Globus pallidus (tissue), 1 donor: ENCODE measurements around the gene AJM1.
A peak's percentile ranks its signal among the peaks of the same experiment; 100 is the strongest.
"Not testable (repeated sequence)": the region's sequence is repeated elsewhere in the genome, so short reads cannot be mapped to it uniquely, and the experiment has no call there.

Source experiments
- DNase-seq: peaks from one replicate; pipeline ENCODE4 v3.0.0-alpha.2; 2015; ENCODE audit warnings: low spot score

The AJM1 gene

DNA sequence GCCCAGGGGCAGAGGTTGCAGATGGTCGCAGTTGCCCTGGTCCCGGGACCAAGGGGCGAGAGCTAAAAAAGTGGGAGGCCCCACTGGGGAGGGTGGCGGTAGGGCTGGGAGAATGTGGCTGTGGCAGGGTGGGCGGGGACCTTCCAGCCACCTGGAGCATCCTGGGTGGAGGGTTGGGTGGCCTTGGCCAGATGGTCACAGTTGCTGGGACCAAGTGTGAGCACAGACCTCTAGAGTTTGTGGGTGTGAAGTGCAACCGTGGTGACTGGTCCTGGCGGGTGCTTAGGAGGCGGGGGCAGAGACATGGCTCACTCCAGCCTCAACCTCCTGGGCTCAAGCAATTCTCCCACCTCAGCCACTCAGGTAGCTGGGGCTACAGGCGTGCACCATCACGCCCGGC is 38.4 kb downstream of the AJM1 start:
- no peak for DNase-seq

DNA sequence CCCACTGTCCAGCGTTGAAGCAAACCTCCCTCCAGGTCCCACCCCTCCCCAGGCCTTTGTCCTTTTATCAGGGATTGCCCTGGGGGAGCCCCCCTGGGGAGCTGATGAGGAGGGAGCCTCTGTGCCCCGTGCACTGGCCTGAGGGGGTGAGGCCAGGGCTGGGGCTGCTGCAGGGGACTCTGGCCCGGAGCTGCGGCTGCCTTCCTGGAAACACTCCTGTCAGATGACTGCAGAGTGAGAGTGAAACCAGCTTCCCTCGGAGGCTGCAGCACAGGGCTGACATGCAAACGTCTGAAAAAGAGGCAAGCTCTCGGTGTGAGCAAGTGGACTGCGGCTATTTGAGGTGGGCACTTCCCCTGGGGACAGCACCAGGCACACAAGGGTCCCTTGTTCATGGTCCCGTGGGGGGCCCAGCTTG is 39.4 kb downstream of the AJM1 start:
- no peak for DNase-seq

DNA sequence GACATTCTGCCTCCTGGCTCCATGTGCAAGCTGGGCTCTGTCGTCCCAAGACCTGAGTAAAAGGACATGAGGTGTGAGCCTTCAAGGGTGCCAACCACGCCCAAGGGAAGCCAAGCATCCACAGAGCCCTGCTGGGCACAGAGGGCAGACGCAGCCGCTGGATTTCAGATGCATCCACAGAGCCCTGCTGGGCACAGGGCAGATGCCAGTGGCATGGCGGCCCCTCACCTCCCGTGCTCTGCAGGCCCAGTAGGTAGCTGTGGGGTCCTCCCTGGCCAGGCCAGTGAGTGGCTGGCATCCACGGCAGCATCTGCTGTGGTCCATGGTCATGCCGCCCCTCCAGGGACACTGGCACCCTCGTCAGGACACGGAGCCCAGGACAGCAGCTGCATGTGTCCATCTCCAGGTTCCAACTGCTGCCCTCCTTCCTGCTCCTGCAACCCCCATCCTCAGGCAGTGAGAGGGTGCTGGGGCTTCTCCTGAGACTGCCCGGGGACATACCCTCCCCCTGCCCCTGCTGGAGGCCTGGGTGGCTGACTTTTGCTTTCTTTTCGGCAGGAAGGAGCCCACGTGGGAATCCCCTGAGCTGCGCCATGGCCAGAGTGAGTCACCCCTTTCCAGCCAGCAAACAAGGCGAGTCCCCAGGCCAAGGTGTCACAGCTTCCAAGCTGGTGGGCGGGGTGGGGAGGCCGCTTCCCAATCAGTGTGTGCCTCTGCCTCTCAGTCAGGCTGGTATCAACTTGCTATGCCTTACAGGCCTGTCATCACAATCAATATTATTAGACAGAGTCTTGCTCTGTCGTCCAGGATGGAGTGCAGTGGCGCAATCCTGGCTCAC is 40.0 kb downstream of the AJM1 start:
- no peak for DNase-seq

DNA sequence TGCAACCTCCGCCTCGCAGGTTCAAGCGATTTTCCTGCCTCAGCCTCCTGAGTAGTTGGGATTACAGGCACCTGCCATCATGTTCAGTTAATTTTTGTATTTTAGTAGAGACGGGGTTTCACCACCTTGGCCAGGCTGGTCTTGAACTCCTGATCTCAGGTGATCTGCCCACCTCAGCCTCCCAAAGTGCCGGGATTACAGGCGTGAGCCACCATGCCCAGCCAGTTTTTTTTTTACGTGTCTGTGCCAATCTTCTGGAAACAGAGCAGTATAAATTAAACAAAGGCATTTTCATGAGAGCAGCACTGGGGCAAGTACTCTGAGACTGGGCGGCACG is 40.6 kb downstream of the AJM1 start:
- not testable (repeated sequence) for DNase-seq

DNA sequence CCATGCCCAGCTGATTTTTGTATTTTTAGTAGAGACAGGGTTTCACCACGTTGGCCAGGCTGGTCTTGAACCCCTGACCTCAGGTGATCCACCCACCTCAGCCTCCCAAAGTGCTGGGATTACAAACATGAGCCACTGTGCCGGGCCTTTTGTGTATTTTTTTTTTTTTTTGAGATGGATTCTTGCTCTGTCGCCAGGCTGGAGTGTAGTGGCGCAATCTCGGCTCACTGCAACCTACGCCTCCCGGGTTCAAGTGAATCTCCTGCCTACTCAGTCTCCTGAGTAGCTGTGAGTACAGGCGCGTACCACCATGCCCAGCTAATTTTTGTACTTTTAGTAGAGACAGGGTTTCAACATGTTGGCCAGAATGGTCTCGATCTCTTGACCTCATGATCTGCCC is 41.4 kb downstream of the AJM1 start:
- DNase-seq = not testable (repeated sequence)

DNA sequence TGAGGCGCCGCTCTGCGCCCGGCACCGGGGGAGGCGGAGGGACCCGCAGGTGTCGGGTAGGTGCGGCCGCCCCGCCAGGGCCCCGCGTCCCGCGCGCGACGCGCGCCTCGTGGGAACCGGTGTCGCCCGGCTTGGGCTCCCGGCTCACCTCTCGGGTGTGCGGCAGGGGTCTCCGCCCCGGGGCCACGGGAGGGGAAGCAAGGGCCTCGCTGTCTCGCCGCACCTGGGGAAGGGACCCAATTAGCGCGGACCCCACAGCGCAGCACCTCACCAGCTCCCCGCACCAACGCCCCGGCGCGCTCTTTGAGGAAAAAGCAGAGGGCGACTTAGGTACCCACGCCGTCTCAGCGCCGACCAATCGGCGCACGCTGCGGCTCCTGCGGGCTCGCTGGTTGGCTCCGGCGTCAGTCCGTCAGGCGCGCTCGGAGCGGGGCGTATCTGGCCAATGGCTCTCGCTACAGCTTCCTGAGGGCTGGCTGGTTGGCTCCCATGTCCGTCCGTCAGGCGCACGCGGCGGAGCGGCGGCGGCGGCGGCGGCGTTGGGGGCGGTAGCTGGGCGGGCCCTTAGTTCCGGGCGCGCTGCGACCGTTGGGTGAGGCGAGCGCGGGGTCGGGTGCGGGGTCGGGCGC is 43.8 kb downstream of the AJM1 start, which contains the start of gene TRAF2:
TSS of gene TRAF2 (plus strand) at position 567 of the 629 bp plus-strand sequence. CDS start 12,225 bp downstream, outside the sequence.
- DNase-seq = peak; percentile 97

DNA sequence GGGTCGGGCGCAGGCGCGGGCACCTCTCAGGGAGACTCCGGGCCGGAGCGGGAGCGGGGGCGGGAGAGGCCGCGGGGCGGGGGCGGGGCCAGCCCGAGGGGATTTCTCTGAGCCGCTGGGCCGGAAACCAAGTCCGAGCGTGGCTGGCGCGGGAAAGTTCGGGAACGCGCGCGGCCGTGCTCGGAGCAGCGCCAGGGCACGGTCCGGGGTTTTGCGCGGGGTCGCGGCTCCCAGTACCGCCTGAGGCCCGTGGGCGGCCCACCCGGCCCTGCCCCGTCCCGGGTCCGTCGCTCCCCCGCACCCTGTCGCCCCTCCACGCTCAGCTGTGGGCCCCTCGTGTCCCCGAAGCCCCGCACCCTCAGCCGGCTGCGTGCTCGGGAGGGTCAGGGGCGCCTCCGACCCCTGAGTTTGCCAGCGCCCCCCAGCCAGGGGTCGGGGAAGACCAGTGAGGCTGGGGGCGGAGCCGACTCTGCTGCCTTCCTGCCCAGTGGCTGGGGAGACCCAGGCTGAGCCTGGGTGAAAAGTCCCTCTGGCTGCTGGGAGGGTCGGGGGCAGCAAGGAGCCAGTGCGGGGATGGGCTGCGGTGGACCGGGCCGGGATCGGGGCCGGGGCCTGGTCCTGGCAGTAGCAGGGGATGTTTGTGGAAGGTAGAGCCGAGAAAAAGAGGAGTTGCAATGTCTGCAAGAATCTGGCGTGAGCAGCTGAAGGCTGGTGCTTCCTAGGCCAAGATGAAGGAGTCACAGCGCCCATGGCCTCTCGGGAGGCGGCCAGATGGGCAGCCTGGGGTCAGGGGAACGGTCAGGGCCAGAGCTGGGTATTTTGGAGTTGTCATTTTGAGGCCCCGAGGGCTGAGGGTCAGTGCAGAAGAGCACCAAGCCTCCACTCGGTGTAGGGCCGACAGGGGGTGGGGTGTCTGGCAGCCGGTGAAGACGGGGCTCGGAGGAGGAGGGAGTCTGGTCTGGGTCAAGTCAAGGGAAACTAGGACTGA is 44.6 kb downstream of the AJM1 start:
- DNase-seq = no peak

DNA sequence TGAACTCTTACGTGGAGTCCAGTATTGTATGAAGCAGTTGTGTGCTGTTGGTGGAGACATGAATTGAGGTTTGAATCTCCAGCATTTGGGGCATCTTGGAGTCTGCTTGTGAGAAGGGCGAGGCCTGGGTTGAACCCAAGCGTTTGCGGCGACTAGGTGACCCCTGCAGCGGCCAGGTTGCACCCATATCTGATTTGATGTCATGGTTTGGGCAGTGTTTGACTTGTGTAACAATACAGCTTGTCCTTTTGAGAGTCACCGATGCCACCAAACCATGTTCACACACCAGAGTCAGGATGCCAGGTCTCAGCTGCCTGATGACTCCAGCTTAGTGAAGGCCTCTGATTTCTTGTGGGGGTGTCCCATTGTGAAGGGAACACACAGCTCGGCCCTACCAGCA is 46.2 kb downstream of the AJM1 start:
- DNase-seq = no peak

DNA sequence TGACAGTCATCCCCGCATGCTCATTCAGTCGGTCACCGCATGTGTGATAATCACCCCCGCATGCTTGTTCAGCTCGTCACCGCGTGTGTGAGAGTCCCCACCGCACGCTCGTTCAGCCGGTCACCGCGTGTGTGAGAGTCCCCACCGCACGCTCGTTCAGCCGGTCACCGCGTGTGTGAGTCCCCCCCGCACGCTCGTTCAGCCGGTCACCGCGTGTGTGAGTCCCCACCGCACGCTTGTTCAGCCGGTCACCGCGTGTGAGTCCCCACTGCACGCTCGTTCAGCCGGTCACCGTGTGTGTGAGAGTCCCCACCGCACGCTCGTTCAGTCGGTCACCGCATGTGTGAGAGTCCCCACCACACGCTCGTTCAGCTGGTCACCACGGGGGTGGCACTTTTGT is 47.6 kb downstream of the AJM1 start:
- no peak for DNase-seq

DNA sequence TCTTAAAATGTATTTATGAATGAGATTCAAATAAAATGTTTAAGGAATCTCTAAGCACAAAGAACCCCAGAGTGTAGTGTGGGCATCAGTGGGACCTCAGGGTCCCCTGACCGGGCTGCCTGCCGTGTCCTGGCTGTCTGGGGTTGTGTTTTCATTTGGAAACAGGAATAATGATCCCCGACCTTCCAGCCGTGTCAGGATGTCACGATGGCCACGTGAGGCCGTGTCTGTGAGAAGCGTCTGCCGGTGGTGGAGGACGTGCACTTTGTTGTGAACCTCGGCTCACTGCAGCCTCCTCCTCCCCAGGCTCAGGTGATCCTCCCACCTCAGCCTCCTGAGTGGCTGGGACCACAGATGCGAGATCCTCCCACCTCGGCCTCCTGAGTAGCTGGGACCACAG is 48.4 kb downstream of the AJM1 start:
- DNase-seq = no peak
